HG03469 (cell line): ENCODE data around the gene NOS1.
"Not testable (repeated sequence)": the region's sequence is repeated elsewhere in the genome, so short reads cannot be mapped to it uniquely, and the experiment has no call there.

ENCODE experiments used
- ATAC-seq: cut with Tn5 transposase; IDR thresholded peaks from one replicate; pipeline ENCODE4 v1.9.1; 2021; ENCODE audit warnings: mild to moderate bottlenecking, moderate library complexity, moderate number of reproducible peaks; ENCODE audit not compliant: unreplicated experiment

The NOS1 gene

GRCh38 chr12:117181468-117181843 is 180.0 kb downstream of the NOS1 start:
- not testable (repeated sequence) for ATAC-seq

GRCh38 chr12:117180758-117181467 is 180.5 kb downstream of the NOS1 start:
- no peak for ATAC-seq

- no peak for ATAC-seq
These were observed 182.7 kb downstream of the NOS1 start for GRCh38 chr12:117178745-117179144.

- no peak for ATAC-seq
These were observed 183.1 kb downstream of the NOS1 start for GRCh38 chr12:117178301-117178700.

- ATAC-seq = no peak
These were observed 189.3 kb downstream of the NOS1 start for GRCh38 chr12:117172168-117172567.

GRCh38 chr12:117171499-117172162 is 189.8 kb downstream of the NOS1 start:
- ATAC-seq = no peak

GRCh38 chr12:117169548-117169947 is 191.9 kb downstream of the NOS1 start:
- ATAC-seq = no peak

- ATAC-seq = no peak
These were observed 192.4 kb downstream of the NOS1 start for GRCh38 chr12:117168976-117169375.

GRCh38 chr12:117167769-117168168 is 193.7 kb downstream of the NOS1 start:
- ATAC-seq = no peak

GRCh38 chr12:117166107-117166506 is 195.3 kb downstream of the NOS1 start:
- ATAC-seq = no peak

GRCh38 chr12:117165342-117165741 is 196.1 kb downstream of the NOS1 start:
- no peak for ATAC-seq

- no peak for ATAC-seq
These were observed 198.8 kb downstream of the NOS1 start for GRCh38 chr12:117162633-117163032.

- no peak for ATAC-seq
These were observed 199.3 kb downstream of the NOS1 start for GRCh38 chr12:117162167-117162539.

- ATAC-seq = no peak
These were observed 199.8 kb downstream of the NOS1 start for GRCh38 chr12:117161460-117162166.

GRCh38 chr12:117159674-117160073 is 201.8 kb downstream of the NOS1 start:
- ATAC-seq = no peak

- ATAC-seq = no peak
These were observed 202.4 kb downstream of the NOS1 start for GRCh38 chr12:117158911-117159553.
